Measurements from ENCODE around the gene SRGAP3.

DNA sequence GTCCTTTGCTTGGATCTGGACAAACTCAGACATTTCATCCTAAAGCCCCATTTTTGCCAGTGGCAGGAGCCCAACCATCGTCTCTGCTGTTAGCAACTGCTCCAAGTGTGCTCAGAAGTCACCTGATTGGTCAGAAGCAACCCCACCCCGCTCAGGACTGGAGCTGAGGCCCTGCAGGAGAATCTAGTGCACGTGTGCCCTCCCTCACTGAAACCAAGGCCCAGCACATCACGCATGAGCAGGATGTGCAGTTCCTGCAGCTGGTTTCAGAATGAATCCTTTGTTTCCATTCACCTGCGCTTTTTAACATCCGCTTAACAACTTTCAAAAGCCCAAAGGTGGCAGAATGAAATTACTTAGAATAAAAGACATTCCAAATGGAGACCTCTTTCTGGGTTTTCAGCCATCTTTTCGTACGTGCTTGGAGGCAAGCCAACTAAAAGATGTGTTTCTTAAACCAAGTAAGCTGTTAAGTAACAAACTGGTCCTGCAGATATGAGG lies 81.2 kb downstream of the SRGAP3 start:
- no peak for TF ChIP-seq POLR2A (IDR thresholded peaks at IDR 0.05)
- TF ChIP-seq, protein P1, sequence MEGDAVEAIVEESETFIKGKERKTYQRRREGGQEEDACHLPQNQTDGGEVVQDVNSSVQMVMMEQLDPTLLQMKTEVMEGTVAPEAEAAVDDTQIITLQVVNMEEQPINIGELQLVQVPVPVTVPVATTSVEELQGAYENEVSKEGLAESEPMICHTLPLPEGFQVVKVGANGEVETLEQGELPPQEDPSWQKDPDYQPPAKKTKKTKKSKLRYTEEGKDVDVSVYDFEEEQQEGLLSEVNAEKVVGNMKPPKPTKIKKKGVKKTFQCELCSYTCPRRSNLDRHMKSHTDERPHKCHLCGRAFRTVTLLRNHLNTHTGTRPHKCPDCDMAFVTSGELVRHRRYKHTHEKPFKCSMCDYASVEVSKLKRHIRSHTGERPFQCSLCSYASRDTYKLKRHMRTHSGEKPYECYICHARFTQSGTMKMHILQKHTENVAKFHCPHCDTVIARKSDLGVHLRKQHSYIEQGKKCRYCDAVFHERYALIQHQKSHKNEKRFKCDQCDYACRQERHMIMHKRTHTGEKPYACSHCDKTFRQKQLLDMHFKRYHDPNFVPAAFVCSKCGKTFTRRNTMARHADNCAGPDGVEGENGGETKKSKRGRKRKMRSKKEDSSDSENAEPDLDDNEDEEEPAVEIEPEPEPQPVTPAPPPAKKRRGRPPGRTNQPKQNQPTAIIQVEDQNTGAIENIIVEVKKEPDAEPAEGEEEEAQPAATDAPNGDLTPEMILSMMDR (IDR thresholded peaks at IDR 0.05): no peak
- TF ChIP-seq POLR2AphosphoS5 (IDR thresholded peaks at IDR 0.05): no peak
- TF ChIP-seq EP300 (IDR thresholded peaks at IDR 0.05): no peak

Measured in gastroesophageal sphincter (tissue), 3 donors.